NCI-H446 (cell line): ENCODE results near the gene XYLT1.

Experiments
- DNase-seq, 2 experiments: peaks; one replicate each; lab custom pipeline; 2025; lab: John Stamatoyannopoulos, UW

XYLT1 gene

GRCh38 chr16:17403859-17404545 is 66.8 kb downstream of the XYLT1 start:
- DNase-seq: no peak

- DNase-seq: no peak
Measured at GRCh38 chr16:17403156-17403809, 67.5 kb downstream of the XYLT1 start.

- peak in 1 of 2 experiments; percentile 26 for DNase-seq
Measured at GRCh38 chr16:17397499-17397891, 73.3 kb downstream of the XYLT1 start.

DNA sequence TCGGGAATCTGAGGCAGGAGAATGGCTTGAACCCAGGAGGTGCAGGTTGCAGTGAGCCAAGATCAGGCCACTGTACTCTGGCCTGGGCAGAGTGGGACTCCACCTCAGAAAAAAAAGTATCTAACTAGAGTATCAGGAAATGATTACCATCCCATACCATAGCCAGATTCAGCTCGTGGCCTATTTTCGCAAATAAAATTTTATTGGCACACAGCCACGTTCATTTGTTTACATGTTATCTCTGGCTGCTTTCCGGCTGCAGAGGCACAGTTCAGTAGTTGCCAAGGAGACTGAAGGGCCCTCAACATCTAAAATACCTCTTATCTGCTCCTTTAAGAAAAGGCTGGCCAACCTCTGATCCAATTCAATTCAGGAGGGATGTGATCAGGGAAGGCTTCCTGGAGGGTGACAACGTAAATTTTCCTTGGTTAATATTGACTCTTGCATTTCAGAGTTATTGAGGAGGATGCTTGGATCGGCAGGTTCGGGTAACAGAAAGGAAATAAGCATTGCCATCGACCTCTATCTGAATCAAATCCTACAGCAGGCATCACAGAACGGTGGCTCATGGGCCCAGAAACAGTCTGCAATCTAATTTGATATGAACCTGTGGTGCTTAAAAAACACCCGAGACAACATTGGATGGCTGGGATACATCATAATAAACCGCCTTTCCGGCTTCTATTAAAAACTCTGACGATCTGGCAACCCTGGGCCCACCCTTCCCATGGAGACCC is 73.8 kb downstream of the XYLT1 start:
- peak in 1 of 2 experiments; percentile 19 for DNase-seq

DNA sequence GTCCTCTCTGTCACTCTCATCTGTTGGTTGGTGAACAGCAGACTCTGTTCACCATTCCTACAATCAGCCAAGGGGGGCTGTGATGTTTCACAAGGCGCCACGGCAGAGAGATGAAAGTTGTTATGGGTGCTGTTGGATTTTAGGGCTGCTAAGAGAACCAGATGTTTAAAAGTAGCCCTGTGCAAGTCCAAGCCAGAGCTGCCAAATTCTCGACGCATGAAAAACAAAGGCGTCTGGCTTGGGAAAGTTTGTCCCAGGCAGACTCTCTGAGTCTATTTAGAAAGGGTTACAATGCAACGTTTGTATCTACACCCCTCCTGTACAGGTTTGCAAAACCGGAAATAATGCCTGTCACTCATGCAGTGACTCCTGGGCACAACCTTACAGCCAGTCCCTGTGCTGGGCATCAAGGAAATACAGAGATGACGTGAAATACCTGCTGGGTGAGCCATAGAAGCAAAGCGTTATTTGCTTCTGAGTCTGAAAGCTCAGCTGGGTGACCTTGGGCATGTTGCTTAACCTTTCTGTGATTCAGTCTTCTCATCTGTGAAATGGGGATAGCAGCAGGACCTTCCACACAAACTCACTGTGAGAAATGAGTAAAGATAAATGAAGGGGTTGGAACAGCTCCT is 74.8 kb downstream of the XYLT1 start:
- no peak for DNase-seq

DNA sequence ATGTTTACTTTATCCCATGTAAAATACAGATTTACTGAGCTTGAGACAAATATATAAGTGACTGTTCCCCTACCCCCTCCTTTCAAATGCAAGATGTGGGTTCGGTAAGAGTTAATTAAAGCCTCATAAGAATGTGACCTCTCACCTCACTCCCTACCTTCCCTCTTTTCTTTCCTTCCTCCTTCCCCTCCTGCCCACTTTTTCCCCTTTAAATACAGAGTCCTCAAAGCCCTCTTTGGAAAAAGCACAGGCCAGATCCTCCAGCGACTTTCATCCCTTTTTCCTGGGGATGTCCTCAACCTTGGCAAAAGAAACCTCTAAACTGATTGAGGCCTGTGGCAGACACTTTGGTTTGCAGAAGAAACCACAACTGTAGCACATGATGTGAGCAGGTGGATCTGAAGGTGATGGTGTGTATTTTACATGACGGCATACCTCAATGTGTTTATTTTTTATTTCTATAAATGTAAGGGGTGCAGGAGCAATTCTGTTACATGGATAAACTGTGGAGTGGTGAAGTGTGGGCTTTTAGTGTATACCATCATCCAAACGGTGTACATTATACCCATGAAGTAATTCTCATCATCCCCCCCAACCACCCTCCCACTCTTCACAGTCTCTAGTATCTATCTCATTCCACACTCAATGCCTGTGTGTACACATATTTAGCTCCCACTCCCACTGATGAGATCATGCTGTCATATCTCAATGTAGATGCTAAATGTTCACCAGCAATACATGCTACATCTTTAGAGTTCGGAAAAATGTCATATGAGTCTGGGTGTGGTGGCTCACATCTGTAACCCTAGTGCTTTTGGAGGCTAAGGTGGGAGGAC is 77.7 kb downstream of the XYLT1 start:
- no peak for DNase-seq

DNA sequence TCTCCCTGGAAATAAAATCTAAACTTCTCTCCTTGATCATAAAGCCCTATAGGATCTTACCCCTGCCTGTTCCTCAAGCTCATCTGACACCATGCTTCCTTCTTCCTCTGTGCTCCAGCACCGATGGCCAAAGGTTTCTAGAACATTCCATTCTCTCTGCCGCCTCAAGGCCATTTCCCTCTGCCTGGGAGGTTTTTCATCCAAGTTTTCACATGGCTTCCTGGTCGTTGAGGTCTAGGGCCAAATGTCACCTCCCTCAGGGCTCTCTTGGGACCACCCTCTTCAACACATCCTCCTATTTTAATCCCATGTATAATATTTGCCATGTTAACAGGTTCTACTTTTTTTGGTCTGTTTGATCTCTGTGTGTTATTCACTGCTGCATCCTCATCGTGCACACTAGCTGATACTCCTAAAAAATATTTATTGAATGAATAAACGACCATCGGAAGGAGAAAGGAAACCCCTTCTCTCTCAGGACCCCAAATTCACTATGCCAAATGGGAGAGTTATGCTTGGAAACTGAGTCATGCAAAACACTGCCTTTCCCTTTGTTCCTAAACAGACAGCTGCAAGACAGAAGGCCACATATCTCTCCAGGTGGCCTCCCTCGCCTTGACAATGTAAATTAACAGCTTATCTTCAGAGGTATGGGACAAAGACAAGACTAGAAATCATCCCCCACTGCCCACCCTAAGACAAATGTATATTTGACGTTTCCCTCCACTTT is 78.5 kb downstream of the XYLT1 start:
- no peak for DNase-seq

DNA sequence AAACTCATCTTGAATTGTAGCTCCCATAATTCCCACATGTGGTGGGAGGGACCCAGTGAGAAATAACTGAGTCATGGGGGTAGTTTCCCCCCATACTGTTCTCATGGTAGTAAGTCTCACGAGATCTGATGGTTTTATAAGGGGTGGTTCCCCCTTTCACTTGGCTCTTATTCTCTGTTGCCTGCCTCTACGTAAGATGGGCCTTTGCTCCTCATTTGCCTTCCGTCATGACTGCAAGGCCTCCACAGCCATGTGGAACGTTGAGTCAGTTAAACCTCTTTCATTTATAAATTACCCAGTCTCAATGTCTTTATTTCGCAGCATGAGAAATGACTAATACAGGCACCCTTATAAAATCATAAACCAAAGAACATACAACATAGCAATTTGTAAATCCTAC is 79.0 kb downstream of the XYLT1 start:
- no peak for DNase-seq

DNA sequence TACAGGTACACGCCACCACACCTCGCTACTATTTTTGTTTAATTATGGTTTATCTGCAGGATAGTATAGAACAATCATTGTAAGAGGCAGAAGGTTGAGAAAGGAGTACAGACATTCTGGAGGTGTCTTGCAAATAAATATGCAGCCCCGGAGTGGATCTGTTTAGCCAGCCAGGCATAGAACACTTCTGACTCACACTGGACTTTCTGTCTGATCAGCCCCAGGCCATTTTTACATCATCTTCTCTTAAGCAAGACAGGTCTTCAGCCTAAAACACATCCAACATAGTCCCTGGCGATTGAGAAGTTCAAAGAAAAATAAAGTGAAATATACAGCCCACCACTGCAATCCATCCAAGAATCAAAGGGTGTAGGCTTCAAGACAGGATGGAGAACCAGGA is 81.4 kb downstream of the XYLT1 start:
- DNase-seq: no peak

GRCh38 chr16:17387256-17387655 is 83.5 kb downstream of the XYLT1 start:
- DNase-seq: no peak

DNA sequence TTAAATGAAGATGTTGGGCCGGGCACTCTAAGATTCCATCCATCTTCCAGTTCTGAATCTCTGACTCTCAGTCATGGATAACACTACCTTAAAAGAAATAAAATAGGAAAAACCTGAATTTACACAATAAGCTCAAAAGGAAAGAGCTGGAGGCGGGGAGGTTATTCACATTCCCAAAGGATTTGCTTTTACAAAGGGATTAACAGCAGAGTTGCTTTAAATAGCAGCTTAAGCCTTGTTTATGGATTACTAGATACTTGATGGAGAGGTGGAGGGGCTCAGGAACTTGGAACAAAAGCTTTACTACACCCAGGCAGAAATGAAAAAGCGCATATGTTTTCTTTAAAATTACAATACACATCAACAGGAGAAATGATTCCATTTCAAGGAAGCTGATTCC is 84.5 kb downstream of the XYLT1 start:
- no peak for DNase-seq

GRCh38 chr16:17384471-17384870 is 86.3 kb downstream of the XYLT1 start:
- no peak for DNase-seq

- no peak for DNase-seq
Measured at GRCh38 chr16:17382949-17383863, 87.6 kb downstream of the XYLT1 start.

GRCh38 chr16:17382514-17382913 is 88.2 kb downstream of the XYLT1 start:
- DNase-seq: no peak

- no peak for DNase-seq
Measured at GRCh38 chr16:17381784-17382183, 89.0 kb downstream of the XYLT1 start.

- no peak for DNase-seq
Measured at GRCh38 chr16:17380613-17381012, 90.1 kb downstream of the XYLT1 start.

DNA sequence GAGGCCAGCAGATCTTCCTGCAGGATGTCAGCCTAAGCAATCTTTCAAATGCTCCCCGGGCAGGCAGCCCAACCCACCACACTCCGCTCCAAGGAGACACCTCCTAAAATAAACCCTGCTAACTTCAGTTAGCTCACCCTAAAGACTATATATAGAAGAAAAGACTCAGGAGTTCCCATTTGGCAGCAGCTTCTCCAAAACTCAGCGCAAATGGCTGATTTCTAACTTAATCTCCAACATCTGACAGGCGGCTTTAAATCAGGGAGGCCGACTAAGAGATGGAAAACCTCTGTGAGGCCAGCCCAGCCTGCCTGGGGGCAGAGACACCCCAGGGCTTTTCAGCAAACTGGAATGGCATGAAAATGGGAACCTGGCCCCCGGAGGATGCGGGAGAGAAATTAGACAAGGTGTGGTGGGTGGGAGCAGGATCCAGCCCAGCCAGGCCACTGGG is 91.6 kb downstream of the XYLT1 start:
- no peak for DNase-seq

DNA sequence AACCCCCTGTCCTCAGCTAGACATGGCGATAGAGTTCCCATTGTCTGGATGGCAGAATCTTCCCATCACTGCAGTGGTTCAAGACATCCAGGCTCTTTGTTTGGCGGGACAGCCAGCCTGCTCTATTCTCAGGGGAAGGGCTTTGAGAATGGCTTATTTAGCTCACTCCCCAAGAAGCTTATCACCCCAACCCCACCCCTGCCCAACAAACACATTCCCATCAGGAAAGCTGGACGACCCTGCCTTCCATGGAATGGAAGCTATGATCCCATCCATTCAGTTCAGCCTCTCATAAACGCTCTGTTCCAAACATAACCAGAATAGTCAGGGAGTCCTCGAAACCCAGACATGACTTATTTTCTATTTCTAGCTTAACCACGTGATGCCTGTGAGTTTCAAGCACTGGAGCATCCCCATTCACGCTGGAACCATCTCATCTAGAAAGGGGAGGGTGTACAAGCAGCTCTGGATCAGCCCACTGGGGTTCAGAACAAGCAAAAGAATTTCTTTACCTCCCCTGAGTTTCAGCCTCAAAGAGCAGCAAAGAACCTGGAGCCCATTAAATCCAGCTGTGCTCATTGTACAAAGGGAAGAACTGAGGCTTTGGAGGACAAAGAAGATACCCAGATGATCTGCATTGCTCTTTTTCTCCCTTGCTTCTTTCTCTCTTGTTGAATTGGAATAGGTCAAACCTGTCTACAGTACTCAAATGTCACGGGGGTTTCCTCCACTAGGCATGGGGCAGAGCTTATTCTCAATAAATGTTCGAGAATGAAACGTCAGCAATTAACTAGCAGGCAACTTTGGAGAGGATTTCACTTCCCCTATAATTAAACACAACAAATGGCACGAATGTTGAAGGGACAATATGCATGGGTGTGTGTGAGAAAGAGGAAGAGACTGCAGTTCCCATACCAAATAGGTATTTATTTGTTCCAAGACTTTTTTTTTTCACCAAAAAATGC is 93.1 kb downstream of the XYLT1 start:
- DNase-seq: no peak
